CD8-positive, alpha-beta memory T cell (primary cell): ENCODE results near the gene PLCG2. TPM values are rescaled to one million over a fixed set of nuclear protein-coding genes. Genes with fewer than 3 reads are reported as not detected.

Experiments used
- CTCF ChIA-PET: fragments of 350-600 bp; sonication (Branson Sonifier 250); formaldehyde crosslinking; loops from one replicate; lab custom pipeline; 2021; ENCODE audit warnings: antibody characterized with exemption; lab: Charles Lee
- POLR2A ChIA-PET: fragments of 350-600 bp; sonication (Branson Sonifier 250); formaldehyde crosslinking; loops from one replicate; lab custom pipeline; 2021; ENCODE audit warnings: antibody characterized with exemption; lab: Charles Lee
- DNase-seq, 5 donors: peaks; one replicate each; pipeline versions ENCODE4 v3.0.0 to v3.0.0-alpha.2; 2020 to 2022; ENCODE audit warnings: mixed read lengths in 1 of 5
- H3K27ac ChIP-seq: one replicate; pipeline ENCODE4 v1.7.0; 2013; ENCODE audit warnings: low read depth, mild to moderate bottlenecking, low read length, moderate library complexity
- H3K27me3 ChIP-seq: 2 replicates; pipeline ENCODE4 v1.7.0; 2013; ENCODE audit warnings: low read length, mild to moderate bottlenecking; ENCODE audit not compliant: insufficient read depth, poor library complexity, severe bottlenecking
- H3K36me3 ChIP-seq: 2 replicates; pipeline ENCODE4 v1.7.0; 2013; ENCODE audit warnings: mild to moderate bottlenecking, low read length, moderate library complexity; ENCODE audit not compliant: insufficient read depth
- H3K4me1 ChIP-seq: 2 replicates; pipeline ENCODE4 v1.7.0; 2013; ENCODE audit warnings: mild to moderate bottlenecking, low read length, moderate library complexity; ENCODE audit not compliant: insufficient read depth
- H3K4me3 ChIP-seq: 2 replicates; pipeline ENCODE4 v1.7.0; 2013; ENCODE audit warnings: mild to moderate bottlenecking, low read length
- H3K9me3 ChIP-seq: 2 replicates; pipeline ENCODE4 v1.7.0; 2013; ENCODE audit warnings: mild to moderate bottlenecking, low read length
- H3K27ac Mint-ChIP-seq, 8 donors: one replicate each; pipeline ENCODE4 v1.8.0; 2020 to 2021; ENCODE audit warnings: mixed read lengths in 8 of 8, mild to moderate bottlenecking in 6 of 8, inconsistent platforms in 3 of 8, moderate library complexity in 3 of 8
- H3K27me3 Mint-ChIP-seq, 2 donors: one replicate each; pipeline ENCODE4 v1.8.0; 2020 to 2021; ENCODE audit warnings: mixed read lengths in 2 of 2, mild to moderate bottlenecking in 1 of 2, moderate library complexity in 1 of 2
- H3K36me3 Mint-ChIP-seq, 3 donors: one replicate each; pipeline ENCODE4 v1.8.0; 2020 to 2021; ENCODE audit warnings: mixed read lengths in 3 of 3, inconsistent platforms in 1 of 3, mild to moderate bottlenecking in 1 of 3
- H3K4me1 Mint-ChIP-seq, 3 donors: one replicate each; pipeline ENCODE4 v1.8.0; 2020 to 2021; ENCODE audit warnings: mixed read lengths in 3 of 3, inconsistent platforms in 1 of 3, mild to moderate bottlenecking in 1 of 3
- H3K4me3 Mint-ChIP-seq, 7 donors: one replicate each; pipeline ENCODE4 v1.8.0; 2020 to 2021; ENCODE audit warnings: mixed read lengths in 7 of 7, mild to moderate bottlenecking in 6 of 7, moderate library complexity in 4 of 7, inconsistent platforms in 2 of 7
- H3K9me3 Mint-ChIP-seq, 5 donors: one replicate each; pipeline ENCODE4 v1.8.0; 2020 to 2022; ENCODE audit warnings: mixed read lengths in 5 of 5, mild to moderate bottlenecking in 3 of 5, moderate library complexity in 2 of 5, inconsistent platforms in 1 of 5
- polyA plus RNA-seq: library from polyadenylated mRNA; unstranded; fragments of 300-500 nt; fragmentation: Illumina TruSeq; gene quantifications from one replicate; pipeline ENCODE4 v1.2.3, GENCODE V29; 2021
- total RNA-seq, 2 experiments: library from RNA; stranded (reverse); gene quantifications; one replicate each; pipeline ENCODE4 v1.2.3, GENCODE V29; 2021

The PLCG2 gene
- total and polyA plus RNA-seq, 3 experiments from 2014 or later: 5.4 to 16.2 (median 14.2) TPM

DNA sequence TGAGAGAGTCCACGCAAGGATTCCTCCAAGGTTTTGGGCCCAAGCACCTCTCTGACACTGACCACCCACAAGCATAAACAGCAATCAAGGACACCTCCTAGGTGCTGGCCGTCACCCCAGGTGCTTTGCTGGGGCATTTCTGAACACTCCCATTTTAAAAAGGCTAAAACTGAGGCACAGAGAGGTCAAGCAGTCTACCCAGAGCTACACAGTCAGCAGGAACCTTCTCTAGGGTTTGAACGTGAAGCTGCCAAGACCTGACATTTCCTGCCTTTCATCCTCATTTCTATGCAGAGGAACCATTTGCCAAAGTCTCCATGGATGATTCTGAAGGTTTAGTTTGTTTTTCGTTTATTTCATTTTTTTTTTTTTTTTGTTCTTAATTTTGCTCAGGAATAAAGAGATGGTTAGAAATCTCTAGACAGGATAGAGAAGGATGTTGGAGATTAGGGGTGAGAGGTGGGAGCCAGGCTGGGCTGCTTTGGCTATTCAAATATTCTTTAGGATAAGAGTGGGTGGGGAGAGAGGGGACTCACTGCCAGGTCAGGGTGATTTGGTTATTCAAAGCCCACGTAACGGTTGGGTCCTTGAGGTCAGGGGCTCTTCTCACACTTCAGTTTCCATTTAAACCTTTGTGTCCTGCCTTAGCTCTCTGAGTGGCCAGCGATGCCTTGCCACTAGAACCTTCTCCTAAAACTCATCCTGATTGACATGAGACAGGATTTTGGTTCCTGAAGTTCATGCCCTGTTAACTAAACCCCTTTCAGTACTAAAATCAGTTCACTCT lies 6.2 kb downstream of the PLCG2 start:
- H3K9me3 Mint-ChIP-seq: no peaks in the 10 kb centered on the region
- peaks cover 1 to 2% of the 10 kb centered on the region in 2 donors for H3K27me3 Mint-ChIP-seq
- H3K4me1 Mint-ChIP-seq: peaks cover 5 to 38% (median 10%) of the 10 kb centered on the region in 3 donors
- no peak overlapping the region for H3K27ac ChIP-seq
- ChIA-PET CTCF (no interaction called here), POLR2A (no interaction called here)
- DNase-seq: no peak
- H3K27me3 ChIP-seq: no peaks in the 10 kb centered on the region
- H3K4me1 ChIP-seq: no peaks in the 10 kb centered on the region
- H3K36me3 Mint-ChIP-seq: peaks cover 0 to 22% (median 1%) of the 10 kb centered on the region in 3 donors
- H3K27ac Mint-ChIP-seq: peak overlapping the region in 3 of 8 donors; percentile 25 to 54 (median 51)
- no peaks in the 10 kb centered on the region for H3K36me3 ChIP-seq
- no peak overlapping the region for H3K4me3 Mint-ChIP-seq
- H3K9me3 ChIP-seq: no peaks in the 10 kb centered on the region
- no peak overlapping the region for H3K4me3 ChIP-seq

DNA sequence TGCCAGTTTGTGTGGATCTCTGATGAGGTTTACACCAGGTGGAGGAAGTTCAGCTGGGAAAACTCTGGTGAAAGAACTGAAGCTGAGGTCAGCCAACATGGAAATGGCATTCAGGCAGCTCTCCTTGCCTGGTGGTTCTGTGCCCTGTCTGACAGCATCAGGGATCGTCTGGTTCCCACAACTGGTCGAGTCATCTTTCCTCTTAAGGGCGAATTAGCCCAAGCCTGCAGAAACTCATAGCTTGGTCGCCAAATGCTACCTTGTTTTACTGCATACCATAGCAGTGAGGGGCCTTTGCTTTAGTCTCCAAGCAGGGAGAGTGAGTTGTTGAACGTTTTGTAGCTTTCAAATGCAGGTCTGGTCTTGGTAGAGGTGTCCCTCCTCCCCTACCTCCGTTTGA lies 7.2 kb downstream of the PLCG2 start:
- Mint-ChIP-seq H3K4me1 (peaks cover 0 to 31% (median under 1%) of the 10 kb centered on the region in 3 donors), H3K36me3 (peaks cover 0 to 24% (median 1%) of the 10 kb centered on the region in 3 donors), H3K4me3 (no peak overlapping the region), H3K27me3 (no peaks in the 10 kb centered on the region), H3K9me3 (no peaks in the 10 kb centered on the region), H3K27ac (peak overlapping the region in 3 of 8 donors; percentile 5 to 76 (median 9))
- Histone ChIP-seq H3K4me3 (no peak overlapping the region), H3K9me3 (no peaks in the 10 kb centered on the region), H3K36me3 (no peaks in the 10 kb centered on the region), H3K4me1 (no peaks in the 10 kb centered on the region), H3K27ac (no peak overlapping the region), H3K27me3 (no peaks in the 10 kb centered on the region)
- POLR2A ChIA-PET: no interaction called here
- CTCF ChIA-PET: no interaction called here
- no peak for DNase-seq

- H3K27ac Mint-ChIP-seq: no peak overlapping the region
- H3K36me3 ChIP-seq: no peaks in the 10 kb centered on the region
- H3K4me1 Mint-ChIP-seq: peaks cover 0 to 30% (median 0%) of the 10 kb centered on the region in 3 donors
- DNase-seq: no peak
- H3K27me3 ChIP-seq: no peaks in the 10 kb centered on the region
- H3K9me3 Mint-ChIP-seq: no peaks in the 10 kb centered on the region
- H3K36me3 Mint-ChIP-seq: peaks cover 0 to 25% (median 1%) of the 10 kb centered on the region in 3 donors
- POLR2A ChIA-PET: no interaction called here
- CTCF ChIA-PET: no interaction called here
- no peak overlapping the region for H3K4me3 Mint-ChIP-seq
- no peak overlapping the region for H3K4me3 ChIP-seq
- H3K27me3 Mint-ChIP-seq: no peaks in the 10 kb centered on the region
- H3K4me1 ChIP-seq: no peaks in the 10 kb centered on the region
- no peak overlapping the region for H3K27ac ChIP-seq
- H3K9me3 ChIP-seq: no peaks in the 10 kb centered on the region
Observed at GRCh38 chr16:81786868-81787267, 7.8 kb downstream of the PLCG2 start.

DNA sequence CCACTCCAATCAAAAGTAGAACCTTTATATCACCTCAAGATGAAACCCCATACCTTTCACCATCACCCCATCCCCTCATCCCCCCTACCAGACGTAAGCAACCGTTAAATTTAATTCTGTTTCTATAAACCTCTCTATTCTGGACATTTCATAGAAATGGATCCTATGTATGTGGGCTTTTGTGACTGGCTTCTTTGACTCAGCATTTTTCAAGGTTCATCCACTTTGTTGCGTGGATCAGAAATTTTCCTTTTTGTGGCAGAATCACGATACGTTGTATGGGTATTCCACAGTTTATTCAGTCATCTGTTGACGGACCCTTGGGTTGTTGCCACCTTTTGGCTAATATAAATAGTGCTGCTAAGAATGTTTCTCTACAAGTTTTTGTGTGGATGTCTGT lies 8.6 kb downstream of the PLCG2 start:
- Mint-ChIP-seq H3K4me3 (no peak overlapping the region), H3K9me3 (no peaks in the 10 kb centered on the region), H3K36me3 (peaks cover 0 to 25% (median 1%) of the 10 kb centered on the region in 3 donors), H3K4me1 (peaks cover 0 to 27% (median 0%) of the 10 kb centered on the region in 3 donors), H3K27me3 (no peaks in the 10 kb centered on the region), H3K27ac (no peak overlapping the region)
- Histone ChIP-seq H3K9me3 (no peaks in the 10 kb centered on the region), H3K27ac (no peak overlapping the region), H3K4me1 (no peaks in the 10 kb centered on the region), H3K27me3 (no peaks in the 10 kb centered on the region), H3K4me3 (no peak overlapping the region), H3K36me3 (no peaks in the 10 kb centered on the region)
- CTCF ChIA-PET: no interaction called here
- DNase-seq: no peak
- POLR2A ChIA-PET: no interaction called here

DNA sequence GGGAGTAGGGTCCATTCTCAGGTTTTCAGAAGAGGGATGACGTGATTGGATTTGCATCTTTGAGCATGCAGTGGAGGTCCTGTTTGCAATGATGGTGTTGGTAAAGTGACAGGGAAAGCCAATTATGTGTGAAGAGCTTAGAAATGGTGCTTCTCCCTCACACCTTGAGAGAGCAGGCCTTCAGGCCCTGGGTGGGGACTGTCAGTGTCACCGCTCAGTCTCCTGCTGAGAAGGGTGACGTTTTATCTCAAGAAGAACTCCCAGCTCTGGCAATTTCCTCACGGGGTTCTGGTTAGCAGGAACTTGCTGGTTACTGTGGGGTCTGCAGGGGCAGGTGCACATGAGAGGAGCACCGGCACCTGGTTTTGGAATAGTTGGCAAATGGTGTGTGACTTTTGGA lies 11.2 kb downstream of the PLCG2 start:
- Mint-ChIP-seq H3K36me3 (peaks cover 0 to 26% (median 3%) of the 10 kb centered on the region in 3 donors), H3K27me3 (no peaks in the 10 kb centered on the region), H3K9me3 (no peaks in the 10 kb centered on the region), H3K4me1 (peaks cover 0 to 18% (median 0%) of the 10 kb centered on the region in 3 donors), H3K27ac (peak overlapping the region in 1 of 8 donors; percentile 17), H3K4me3 (no peak overlapping the region)
- ChIA-PET POLR2A (no interaction called here), CTCF (no interaction called here)
- no peak overlapping the region for H3K4me3 ChIP-seq
- no peak for DNase-seq
- H3K4me1 ChIP-seq: no peaks in the 10 kb centered on the region
- no peak overlapping the region for H3K27ac ChIP-seq
- no peaks in the 10 kb centered on the region for H3K9me3 ChIP-seq
- H3K27me3 ChIP-seq: no peaks in the 10 kb centered on the region
- no peaks in the 10 kb centered on the region for H3K36me3 ChIP-seq

- H3K27ac ChIP-seq: no peak overlapping the region
- no peak overlapping the region for H3K4me3 ChIP-seq
- H3K9me3 Mint-ChIP-seq: no peaks in the 10 kb centered on the region
- H3K4me1 Mint-ChIP-seq: peaks cover 0 to 17% (median 1%) of the 10 kb centered on the region in 3 donors
- H3K4me1 ChIP-seq: no peaks in the 10 kb centered on the region
- ChIA-PET POLR2A (no interaction called here), CTCF (no interaction called here)
- no peaks in the 10 kb centered on the region for H3K9me3 ChIP-seq
- no peaks in the 10 kb centered on the region for H3K27me3 ChIP-seq
- no peaks in the 10 kb centered on the region for H3K36me3 ChIP-seq
- peaks cover 0 to 23% (median 3%) of the 10 kb centered on the region in 3 donors for H3K36me3 Mint-ChIP-seq
- peak overlapping the region in 2 of 8 donors; percentile 7 to 9 for H3K27ac Mint-ChIP-seq
- no peak for DNase-seq
- no peaks in the 10 kb centered on the region for H3K27me3 Mint-ChIP-seq
- no peak overlapping the region for H3K4me3 Mint-ChIP-seq
Observed at GRCh38 chr16:81790830-81791435, 11.8 kb downstream of the PLCG2 start.

DNA sequence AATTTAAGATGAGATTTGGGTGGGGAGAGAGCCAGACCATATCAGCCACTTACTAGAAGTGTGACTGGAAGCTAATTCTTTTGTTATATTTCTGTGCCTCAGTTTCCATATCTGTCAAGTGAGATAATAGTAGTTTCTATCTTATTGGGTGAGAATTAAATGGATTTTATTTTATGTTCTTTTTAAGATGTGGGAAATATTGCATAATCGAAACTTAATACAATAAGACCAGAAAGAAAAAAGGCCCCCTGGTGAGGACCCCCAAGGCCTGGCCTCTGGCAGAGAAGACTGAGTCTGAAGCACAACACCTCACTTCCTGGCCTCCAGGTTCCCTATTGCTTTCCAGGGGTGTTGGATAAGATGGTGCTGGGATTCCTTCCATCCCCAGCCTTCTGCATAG lies 13.7 kb downstream of the PLCG2 start:
- no peak overlapping the region for H3K27ac ChIP-seq
- no peaks in the 10 kb centered on the region for H3K9me3 ChIP-seq
- POLR2A ChIA-PET: no interaction called here
- H3K9me3 Mint-ChIP-seq: no peaks in the 10 kb centered on the region
- no peak overlapping the region for H3K4me3 ChIP-seq
- no peaks in the 10 kb centered on the region for H3K27me3 Mint-ChIP-seq
- H3K4me1 Mint-ChIP-seq: peaks cover 17 to 29% (median 19%) of the 10 kb centered on the region in 3 donors
- no peaks in the 10 kb centered on the region for H3K36me3 ChIP-seq
- peak overlapping the region in 1 of 8 donors; percentile 2 for H3K27ac Mint-ChIP-seq
- H3K4me3 Mint-ChIP-seq: no peak overlapping the region
- peaks cover 0 to 14% (median 3%) of the 10 kb centered on the region in 3 donors for H3K36me3 Mint-ChIP-seq
- CTCF ChIA-PET: no interaction called here
- H3K27me3 ChIP-seq: no peaks in the 10 kb centered on the region
- no peaks in the 10 kb centered on the region for H3K4me1 ChIP-seq
- DNase-seq: no peak

DNA sequence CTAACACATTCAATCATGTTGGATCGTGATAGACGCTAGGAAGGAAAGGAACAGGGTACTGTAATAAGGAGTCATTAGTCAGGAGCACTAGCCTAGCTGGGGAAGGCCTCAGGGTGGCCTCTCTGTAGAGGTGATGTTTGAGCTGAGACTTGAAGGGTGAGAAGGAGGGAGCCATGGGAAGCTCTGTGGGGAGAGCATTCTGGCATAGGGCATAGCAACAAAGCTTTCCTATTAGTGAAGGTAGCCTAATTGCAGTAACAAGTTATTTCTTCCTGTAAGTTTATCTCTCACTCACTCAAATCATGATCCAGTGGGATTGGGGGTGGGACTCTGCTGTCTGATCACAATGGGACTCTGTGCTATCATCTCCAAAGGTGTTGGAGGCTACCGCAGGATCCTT lies 16.1 kb downstream of the PLCG2 start:
- no peak overlapping the region for H3K4me3 Mint-ChIP-seq
- peaks cover 31 to 49% (median 33%) of the 10 kb centered on the region in 3 donors for H3K4me1 Mint-ChIP-seq
- H3K9me3 Mint-ChIP-seq: no peaks in the 10 kb centered on the region
- H3K9me3 ChIP-seq: no peaks in the 10 kb centered on the region
- H3K27ac ChIP-seq: no peak overlapping the region
- no peak overlapping the region for H3K4me3 ChIP-seq
- DNase-seq: no peak
- no peaks in the 10 kb centered on the region for H3K27me3 Mint-ChIP-seq
- no peaks in the 10 kb centered on the region for H3K36me3 ChIP-seq
- peaks cover 0 to 5% (median 2%) of the 10 kb centered on the region in 3 donors for H3K36me3 Mint-ChIP-seq
- CTCF ChIA-PET: no interaction called here
- no peaks in the 10 kb centered on the region for H3K27me3 ChIP-seq
- H3K27ac Mint-ChIP-seq: peak overlapping the region in 5 of 8 donors; percentile 3 to 72 (median 35)
- peaks cover 5% of the 10 kb centered on the region for H3K4me1 ChIP-seq
- POLR2A ChIA-PET: no interaction called here
